GM13976 (cell line): ENCODE measurements around the gene GALNT2.

ENCODE experiments used
- DNase-seq: peaks from one replicate; pipeline ENCODE4 v3.0.0; 2012; ENCODE audit warnings: low spot score
- in situ Hi-C: fragments of 300-500 bp; cut with MboI; formaldehyde crosslinking; loops from one replicate; pipeline ENCODE4 v1.12.0; 2022; ENCODE audit warnings: low sequenced_read_pairs, mixed read lengths, inconsistent platforms; ENCODE audit not compliant: unreplicated experiment
- TF ChIP-seq, protein P1 (sequence below): IDR thresholded peaks from 2 replicates; pipeline ENCODE4 v1.5.1; 2012; ENCODE audit warnings: borderline replicate concordance, mild to moderate bottlenecking; ENCODE audit not compliant: insufficient read depth; ENCODE audit errors: extremely low read depth, missing control alignments, control extremely low read depth

Gene GALNT2

DNA sequence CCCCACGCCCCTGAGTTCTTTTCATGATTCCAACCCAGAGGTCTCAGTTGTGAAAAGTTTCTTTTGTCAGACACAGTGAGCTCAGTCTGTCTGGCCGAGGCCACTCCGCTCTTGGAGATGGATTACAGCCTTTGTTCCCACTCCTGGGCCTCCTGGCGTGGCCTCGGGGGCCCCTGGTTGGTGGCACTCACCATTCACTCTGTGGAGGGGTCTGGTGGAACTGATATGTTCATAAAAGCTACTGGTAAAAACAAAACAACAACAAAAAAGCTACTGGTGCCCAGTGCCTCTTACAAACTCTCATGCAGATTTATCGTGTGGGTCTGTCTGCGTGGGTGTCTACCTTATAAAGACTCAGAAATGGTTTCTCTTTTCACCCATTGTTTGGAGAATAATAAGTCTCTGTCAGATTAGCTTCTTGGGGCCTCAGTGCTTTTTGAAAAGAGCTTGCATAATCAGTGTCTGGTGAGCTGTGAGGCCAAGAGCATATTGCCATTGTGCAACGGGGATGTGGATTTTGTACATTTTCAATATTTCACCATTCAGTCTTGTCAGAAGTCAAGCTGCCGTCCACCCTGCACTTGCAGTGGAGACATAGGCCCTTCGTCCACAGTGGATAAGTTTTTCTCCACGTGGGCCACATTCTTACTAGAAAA lies 86.7 kb downstream of the GALNT2 start:
- DNase-seq: no peak
- in situ Hi-C loops: no loop called here
- TF ChIP-seq, protein P1, sequence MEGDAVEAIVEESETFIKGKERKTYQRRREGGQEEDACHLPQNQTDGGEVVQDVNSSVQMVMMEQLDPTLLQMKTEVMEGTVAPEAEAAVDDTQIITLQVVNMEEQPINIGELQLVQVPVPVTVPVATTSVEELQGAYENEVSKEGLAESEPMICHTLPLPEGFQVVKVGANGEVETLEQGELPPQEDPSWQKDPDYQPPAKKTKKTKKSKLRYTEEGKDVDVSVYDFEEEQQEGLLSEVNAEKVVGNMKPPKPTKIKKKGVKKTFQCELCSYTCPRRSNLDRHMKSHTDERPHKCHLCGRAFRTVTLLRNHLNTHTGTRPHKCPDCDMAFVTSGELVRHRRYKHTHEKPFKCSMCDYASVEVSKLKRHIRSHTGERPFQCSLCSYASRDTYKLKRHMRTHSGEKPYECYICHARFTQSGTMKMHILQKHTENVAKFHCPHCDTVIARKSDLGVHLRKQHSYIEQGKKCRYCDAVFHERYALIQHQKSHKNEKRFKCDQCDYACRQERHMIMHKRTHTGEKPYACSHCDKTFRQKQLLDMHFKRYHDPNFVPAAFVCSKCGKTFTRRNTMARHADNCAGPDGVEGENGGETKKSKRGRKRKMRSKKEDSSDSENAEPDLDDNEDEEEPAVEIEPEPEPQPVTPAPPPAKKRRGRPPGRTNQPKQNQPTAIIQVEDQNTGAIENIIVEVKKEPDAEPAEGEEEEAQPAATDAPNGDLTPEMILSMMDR: no peak

DNA sequence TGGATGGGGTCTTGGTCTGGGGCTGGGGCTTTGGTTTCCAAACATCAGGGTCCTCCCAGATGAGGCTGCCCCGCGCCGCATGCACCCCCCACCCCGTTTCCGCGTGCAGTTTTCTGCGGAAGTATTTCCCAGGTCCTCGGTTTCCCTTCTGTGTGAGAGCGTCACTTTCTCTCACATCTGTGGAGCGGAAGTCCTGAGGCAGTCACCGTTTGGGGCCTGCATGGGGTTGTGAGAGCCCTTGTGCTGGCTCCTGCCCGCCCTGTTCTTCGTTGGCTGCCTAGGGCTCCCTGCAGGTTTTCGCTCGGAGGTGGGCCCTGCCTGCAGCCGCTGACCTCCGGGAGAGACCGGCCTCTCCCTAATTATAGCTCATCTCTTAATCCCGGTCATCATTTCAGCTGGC lies 88.0 kb downstream of the GALNT2 start:
- in situ Hi-C loops: no loop called here
- DNase-seq: no peak
- TF ChIP-seq, protein P1: no peak

DNA sequence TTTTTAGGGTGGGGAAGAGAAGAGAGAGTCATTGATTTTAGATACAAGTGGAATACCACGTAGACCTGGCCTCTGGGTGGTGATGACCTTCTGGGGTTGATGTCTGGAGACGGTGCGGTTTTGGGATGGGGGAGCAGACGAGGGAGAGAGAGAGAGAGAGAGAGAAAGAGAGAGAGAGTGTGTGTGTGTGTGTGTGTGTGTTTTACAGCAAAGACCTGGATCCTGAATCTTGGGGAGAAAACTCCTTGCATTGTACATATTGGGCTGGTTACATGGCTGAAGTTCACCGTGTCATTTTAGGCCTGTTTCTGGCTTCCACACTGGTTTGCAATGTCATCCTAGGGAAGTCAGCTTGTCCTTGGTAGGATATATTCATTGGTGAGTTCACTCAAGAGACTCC lies 89.0 kb downstream of the GALNT2 start:
- TF ChIP-seq, protein P1: no peak
- no peak for DNase-seq
- in situ Hi-C loops: no loop called here

DNA sequence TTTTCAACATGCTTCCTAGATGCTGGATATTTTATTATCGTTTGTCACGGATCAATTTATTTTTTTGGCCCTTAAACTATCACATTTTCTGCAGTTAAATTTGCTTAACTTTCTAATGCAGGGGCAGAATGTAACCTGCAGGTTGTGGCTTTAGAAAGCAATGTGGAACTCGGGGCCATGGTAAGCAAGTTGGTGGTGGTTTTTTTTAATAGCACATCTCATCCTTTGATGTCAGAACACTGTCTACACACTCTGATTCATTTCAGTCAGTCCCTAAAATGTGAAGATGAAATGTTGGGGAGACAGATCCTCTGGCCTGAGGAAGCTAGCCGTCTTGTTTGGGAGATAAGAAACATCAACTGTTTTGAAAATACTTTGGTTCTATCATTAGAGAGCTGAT lies 89.5 kb downstream of the GALNT2 start:
- no peak for DNase-seq
- TF ChIP-seq, protein P1: no peak
- in situ Hi-C loops: no loop called here

DNA sequence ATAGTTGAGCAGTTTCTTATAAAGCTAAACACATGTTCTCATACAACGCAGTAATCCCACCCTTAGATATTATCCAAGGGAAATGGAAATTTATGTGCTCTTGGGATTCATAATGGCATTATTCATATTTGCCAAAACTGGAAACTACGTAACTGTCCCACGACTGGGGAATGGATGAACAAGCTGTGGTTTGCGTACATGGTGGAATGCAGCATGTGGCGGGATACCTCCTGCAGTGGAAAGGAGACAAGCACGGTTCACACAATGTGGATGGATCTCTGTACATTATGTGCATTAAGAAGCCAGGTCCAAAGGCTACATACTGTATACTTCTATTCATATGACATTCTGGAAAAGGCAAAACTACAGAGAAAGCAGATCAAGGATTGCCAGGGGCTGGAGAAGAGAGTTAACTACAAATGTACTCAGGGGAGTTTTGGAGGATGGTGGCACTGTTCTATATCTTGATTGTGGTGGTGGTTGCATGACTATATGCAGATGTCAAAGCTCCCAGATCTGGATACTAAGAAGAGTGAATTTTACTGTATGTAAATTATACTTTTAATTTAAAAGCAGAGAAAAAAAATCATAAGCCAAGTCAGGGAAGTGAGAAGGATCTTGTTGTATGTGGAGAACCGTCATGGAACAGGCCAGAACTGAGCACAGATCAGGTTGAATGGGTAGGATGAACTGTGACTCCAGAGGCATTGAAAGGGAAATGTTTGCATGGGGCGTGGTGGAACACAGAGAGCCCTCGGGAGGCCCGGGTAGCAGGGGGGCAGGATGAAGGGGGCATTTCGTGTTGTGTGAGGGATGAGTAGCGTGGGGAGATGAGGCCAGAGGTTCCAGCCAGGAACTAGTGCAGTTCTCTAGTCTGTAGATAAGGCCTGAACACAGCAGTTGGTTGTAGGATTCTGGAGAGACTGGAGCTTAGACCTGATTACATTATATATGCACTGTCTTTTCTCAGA lies 90.7 kb downstream of the GALNT2 start:
- DNase-seq: no peak
- in situ Hi-C loops: no loop called here

More for the DNA sequence above, 90.7 kb downstream of the GALNT2 start:
- TF ChIP-seq, protein P1: no peak
